GM19452 (cell line): ENCODE results near the gene LSAMP.

Experiments
- ATAC-seq: cut with Tn5 transposase; IDR thresholded peaks from one replicate; pipeline ENCODE4 v1.9.1; 2021; ENCODE audit not compliant: unreplicated experiment

The LSAMP gene

GRCh38 chr3:116432795-116433194, 12.5 kb downstream of the LSAMP start:
- ATAC-seq = no peak

GRCh38 chr3:116429479-116430269, 15.6 kb downstream of the LSAMP start:
- no peak for ATAC-seq

GRCh38 chr3:116426036-116426435, 19.3 kb downstream of the LSAMP start:
- ATAC-seq = no peak

- no peak for ATAC-seq
Measured at GRCh38 chr3:116425126-116425525, 20.2 kb downstream of the LSAMP start.

- no peak for ATAC-seq
Measured at GRCh38 chr3:116423945-116424344, 21.3 kb downstream of the LSAMP start.

GRCh38 chr3:116423374-116423773, 21.9 kb downstream of the LSAMP start:
- ATAC-seq = no peak

GRCh38 chr3:116417151-116417550, 28.1 kb downstream of the LSAMP start:
- no peak for ATAC-seq

GRCh38 chr3:116413319-116413718, 32.0 kb downstream of the LSAMP start:
- no peak for ATAC-seq

GRCh38 chr3:116408473-116408872, 36.8 kb downstream of the LSAMP start:
- ATAC-seq = no peak

- ATAC-seq = no peak
Measured at GRCh38 chr3:116405231-116405630, 40.1 kb downstream of the LSAMP start.

- no peak for ATAC-seq
Measured at GRCh38 chr3:116399701-116400226, 45.5 kb downstream of the LSAMP start.

GRCh38 chr3:116394365-116394764, 50.9 kb downstream of the LSAMP start:
- no peak for ATAC-seq

GRCh38 chr3:116393199-116393598, 52.1 kb downstream of the LSAMP start:
- ATAC-seq = no peak

- no peak for ATAC-seq
Measured at GRCh38 chr3:116392291-116392690, 53.0 kb downstream of the LSAMP start.

- no peak for ATAC-seq
Measured at GRCh38 chr3:116391296-116392201, 53.7 kb downstream of the LSAMP start.

GRCh38 chr3:116390318-116390717, 55.0 kb downstream of the LSAMP start:
- ATAC-seq = no peak

- no peak for ATAC-seq
Measured at GRCh38 chr3:116388867-116389385, 56.4 kb downstream of the LSAMP start.

GRCh38 chr3:116386168-116386567, 59.1 kb downstream of the LSAMP start:
- no peak for ATAC-seq

- no peak for ATAC-seq
Measured at GRCh38 chr3:116384717-116385116, 60.6 kb downstream of the LSAMP start.

GRCh38 chr3:116378077-116378476, 67.2 kb downstream of the LSAMP start:
- no peak for ATAC-seq

GRCh38 chr3:116374901-116375300, 70.4 kb downstream of the LSAMP start:
- ATAC-seq = no peak
